ENCODE measurements around the gene HDHD2.
"Not testable (repeated sequence)": the region's sequence is repeated elsewhere in the genome, so short reads cannot be mapped to it uniquely, and the experiment has no call there.

The HDHD2 gene, protein sequence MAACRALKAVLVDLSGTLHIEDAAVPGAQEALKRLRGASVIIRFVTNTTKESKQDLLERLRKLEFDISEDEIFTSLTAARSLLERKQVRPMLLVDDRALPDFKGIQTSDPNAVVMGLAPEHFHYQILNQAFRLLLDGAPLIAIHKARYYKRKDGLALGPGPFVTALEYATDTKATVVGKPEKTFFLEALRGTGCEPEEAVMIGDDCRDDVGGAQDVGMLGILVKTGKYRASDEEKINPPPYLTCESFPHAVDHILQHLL

DNA sequence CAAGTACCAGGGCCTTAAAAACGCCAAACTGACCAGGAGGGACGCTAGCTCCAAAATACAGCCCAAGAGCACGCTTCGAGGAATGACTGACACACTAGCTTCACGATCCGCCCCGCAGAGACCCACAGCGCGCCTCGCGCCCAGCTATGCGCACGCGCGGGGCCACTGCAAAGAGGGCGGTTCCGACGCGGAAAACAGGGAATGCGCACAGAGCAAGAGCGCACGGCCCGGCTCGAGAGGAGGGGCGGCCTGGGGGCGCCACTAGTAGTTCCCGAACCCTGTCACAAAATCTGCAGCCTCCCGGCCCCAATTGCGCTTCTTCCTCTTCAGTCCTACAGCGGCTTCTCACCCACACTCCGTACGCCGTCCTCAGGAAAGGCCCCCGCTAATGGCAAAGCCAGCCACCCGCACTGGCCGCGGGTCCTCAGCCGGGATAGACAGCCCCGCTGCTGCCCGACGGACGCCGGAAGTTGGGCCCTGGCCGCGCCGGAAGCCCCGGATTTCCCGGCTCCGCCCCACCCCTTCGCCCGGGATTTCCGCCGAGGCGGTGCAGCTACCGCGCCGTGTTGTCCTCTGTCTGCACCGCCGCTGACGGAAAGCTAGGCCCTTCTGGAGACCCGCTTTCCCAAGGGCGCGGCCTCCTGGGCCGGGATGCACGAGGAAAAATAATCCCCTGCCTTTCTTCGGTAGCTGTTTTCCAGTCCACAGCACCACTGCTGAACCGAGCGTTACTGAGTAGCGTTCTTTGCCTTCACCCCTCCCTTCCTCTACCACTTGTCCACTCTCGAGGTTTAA lies at the start of gene HDHD2:
HDHD2 (minus strand) TSS at position 472 of the 795 bp plus-strand sequence. CDS start 14,061 bp downstream, outside the sequence.
- DNase-seq, result peak; percentile 71 to 80

DNA sequence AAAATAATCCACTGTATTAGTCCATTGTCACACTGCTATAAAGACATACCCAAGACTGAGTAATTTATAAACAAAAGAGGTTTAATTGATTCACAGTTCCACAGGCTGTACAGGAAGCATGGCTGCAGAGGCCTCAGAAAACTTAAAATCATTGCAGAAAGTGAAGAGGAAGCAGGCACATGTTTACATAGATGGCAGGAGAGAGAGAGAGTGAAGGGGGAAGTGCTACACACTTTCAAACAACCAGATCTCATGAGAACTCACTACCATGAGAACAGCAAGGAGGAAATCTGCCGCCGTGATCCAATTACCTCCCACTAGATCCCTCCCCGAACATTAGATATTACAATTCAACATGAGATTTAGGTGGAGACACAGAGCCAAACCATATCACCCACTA lies 45.7 kb upstream of the HDHD2 start:
- DNase-seq, result not testable (repeated sequence)

DNA sequence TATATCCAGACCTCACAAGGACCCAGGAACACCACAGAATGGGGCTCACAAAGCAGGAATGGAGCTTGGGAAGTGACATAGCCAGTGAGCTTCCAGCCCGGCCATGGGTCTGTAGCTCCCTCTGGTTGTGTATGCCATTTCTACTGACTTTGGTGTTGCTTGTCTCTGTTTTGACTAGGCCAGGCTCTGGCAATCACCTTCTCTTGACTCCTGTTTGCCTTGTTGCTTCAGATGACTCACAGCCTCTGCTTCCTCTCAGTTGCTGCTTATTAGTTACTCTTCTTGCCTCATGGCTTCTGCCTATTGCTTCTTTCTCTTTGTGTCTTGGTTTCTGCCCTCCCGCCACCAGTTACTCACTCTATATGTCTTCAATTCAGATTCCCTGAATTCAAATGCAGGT lies 41.7 kb upstream of the HDHD2 start:
- no peak for DNase-seq

DNA sequence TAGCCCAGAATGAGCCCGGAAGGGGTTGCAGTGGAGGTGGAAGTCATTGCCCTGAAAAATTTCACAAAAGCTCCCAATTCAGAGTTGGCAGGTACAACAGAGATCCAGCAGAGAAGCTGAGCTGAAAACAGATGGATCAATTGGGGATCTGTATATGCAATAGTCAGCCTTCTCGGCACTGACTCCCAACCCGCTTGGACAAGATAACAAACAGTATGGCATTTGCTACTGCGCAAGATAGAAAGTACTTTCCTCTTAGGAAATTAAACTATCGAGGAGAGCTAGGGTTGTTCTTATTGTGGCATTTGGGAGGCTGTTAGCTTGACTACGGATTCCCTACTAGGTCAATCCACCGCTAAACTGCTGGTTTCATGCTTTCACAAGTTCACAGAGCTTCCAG lies 37.4 kb upstream of the HDHD2 start:
- DNase-seq, result no peak

DNA sequence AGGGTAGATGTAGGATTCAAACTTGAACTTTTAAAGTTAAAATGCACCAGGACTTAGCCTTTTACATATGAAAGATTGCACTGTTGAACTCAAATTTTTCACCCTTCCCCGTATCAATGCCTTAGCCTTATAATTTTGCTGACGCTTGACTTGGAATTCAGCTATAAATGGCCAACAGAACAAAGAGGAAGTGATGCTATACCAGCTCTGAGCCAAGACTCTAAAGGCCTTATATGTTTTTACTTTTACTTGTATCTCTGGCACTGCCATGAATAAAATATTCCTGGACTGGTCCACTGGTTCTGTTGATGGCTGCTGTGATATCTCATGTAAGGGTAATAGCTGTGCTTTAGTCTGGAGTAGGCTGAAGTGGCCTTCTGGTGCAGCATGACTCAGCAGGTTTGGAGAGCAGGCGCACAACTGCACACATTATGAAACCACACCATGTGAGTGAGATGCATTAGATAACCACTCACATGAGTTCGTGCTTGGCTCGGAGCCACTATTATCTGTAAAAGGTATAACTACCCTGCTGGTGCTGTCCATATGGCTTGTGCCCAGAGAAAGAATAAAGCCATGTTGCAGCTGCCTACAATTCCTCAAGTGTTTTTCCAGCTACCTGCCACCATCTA lies 34.2 kb upstream of the HDHD2 start:
- peak in 1 of 2 experiments; percentile 17 for DNase-seq

DNA sequence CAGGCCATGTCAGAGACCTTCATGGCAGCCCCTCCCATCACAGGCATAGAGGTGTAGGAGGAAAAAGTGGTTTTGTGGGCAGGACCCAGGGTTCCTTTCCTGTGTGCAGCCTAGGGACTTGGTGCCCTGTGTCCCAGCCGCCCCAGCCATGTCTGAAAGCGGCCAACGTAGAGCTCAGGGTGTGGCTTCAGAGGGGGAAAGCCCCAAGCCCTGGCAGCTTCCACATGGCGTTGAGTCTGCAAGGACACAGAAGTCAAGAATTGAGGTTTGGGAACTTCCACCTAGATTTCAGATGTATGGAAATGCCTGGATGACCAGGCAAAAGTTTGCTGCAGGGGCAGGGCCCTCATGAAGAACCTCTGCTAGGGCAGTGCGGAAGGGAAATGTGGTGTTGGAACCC lies 31.9 kb upstream of the HDHD2 start:
- DNase-seq, result not testable (repeated sequence)

DNA sequence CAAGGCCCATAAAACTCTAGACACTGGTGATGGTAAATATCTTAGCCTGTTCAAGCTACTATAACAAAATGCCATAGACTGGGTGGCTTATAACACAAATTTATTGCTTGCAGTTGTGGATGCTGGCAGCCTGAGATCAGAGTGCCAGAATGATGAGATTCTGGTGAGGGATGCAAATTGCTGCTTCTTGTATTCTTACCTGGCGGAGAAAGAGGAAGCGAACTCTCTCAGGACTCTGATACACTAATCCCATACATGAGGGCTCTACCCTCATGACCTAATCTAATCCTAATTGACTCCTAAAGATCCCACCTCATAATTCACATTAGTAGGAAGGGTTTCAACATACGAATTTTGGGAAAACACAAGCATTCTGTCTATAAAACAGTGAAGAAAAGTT lies 30.5 kb upstream of the HDHD2 start:
- DNase-seq, result no peak

DNA sequence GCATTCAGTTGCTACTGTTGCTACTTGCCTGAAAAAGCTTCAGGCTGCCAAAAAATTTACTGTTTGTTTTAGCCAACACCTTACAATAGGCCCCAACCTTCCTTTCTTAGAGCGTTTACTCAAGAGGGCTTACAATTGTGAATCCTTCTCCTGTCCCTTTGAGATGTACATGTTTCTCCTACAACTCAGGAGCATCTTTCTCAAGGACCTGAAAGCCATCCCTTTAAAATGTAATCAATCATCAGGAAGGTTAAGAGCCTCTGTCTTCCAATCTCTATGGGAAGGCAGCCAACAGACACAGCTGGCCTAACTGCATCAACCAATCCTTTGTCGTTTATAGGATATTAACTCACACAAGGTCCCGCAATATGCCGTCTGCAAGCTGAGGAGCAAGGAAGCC lies 29.2 kb upstream of the HDHD2 start:
- DNase-seq, result no peak

DNA sequence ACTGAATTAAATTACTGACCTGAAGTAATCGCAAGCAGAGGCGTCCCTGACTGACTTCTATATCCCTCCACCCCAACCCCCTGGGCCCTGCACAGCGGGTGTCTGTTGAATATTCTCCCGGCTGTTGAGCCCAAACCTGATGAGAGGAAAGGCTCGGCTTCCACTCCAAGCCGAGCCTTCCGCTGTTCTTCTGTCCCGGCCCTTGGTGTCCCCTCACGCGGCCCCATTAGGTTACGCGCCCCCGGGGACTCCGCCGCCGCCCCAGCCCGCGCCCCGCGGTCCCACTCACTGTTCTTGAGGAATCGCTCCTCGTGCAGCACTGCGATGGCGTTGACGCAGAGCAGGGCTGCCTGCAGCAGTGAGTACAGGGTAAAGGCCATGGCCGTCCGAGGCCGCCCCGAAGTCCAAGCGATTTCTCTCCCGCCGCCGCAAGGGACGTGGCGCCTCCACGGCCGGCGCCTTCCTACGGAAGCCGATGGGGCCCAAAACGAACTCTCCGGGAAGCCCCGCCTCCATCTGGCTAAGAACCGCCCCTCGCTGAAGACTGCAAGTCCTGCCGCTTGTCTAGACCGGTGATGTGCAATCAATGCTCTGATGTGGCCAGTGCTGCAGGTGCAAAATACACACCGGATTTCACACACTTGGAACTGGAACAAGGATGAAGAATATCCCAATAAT lies 25.7 kb upstream of the HDHD2 start, which contains the start of gene IER3IP1:
IER3IP1 (minus strand) TSS at position 467 of the 678 bp plus-strand sequence; CDS start at position 380, 87 bp downstream.
- DNase-seq, result peak; percentile 87 to 95

DNA sequence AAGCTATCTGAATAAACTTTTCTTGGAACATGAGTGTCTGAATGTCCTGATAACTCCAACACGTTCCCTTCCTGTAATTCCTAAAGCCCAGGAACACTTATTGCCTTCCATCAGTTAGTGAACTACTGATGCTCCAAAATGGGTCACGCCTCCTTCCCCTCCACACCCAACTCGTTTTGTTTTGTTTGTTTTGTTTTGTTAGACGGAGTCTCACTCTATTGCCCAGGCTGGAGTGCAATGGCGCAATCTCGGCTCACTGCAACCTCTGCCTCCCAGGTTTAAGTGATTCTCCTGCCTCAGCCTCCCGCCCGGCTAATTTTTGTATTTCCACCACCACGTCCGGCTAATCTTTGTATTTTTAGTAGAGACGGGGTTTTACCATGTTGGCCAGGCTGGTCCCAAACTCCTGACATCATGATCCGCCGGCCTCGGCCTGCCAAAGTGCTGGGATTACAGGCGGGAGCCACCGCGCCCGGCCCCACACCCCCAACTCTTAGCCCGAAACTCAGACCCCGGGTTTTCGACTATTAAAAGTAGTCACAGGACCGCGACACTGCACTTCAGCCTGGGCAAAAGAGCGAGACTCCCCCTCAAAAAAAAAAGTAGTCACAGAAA lies 25.1 kb upstream of the HDHD2 start:
- DNase-seq, result no peak

DNA sequence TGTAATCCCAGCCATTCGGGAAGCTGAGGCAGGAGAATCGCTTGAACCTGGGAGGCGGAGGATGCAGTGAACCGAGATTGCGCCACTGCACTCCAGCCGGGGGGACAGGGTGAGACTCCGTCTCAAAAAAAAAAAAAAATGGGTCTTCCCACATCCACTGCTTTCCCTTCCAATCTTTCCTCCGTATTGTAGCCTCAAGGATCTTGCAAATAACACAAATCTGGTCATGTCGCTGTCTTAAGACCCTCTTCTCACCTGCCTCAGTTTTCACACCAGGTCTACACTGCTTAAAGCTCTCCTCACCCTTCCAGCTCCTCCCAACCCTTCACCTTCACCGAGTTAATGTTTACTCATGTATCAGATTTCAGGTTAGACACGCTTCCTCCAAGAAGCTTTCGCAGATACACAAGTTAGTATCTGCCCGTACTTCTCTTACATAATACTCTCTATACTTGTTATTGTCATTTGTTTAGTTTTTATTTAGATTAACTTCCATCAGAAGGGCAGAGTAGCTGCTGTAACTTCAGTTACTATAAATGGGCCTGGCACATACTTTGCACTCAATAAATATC lies 24.3 kb upstream of the HDHD2 start:
- DNase-seq, result no peak

DNA sequence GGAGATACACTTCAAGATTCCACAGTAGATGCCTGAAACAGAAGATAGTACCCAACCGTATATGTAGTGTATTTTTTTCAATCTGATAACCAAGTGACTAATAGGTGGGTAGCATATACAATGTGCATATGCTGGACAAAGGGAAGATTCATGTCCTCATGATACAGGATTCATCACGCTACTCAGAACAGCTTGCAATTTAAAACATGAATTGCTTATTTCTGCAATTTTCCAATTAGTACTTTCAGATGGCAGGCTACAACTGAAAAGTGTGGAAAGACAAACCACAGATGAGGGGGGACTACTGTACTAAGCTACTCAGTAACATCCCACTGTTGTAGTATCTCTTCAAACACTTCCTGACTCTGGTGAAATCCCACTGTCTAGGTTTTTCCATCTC lies 22.2 kb upstream of the HDHD2 start:
- DNase-seq, result no peak

DNA sequence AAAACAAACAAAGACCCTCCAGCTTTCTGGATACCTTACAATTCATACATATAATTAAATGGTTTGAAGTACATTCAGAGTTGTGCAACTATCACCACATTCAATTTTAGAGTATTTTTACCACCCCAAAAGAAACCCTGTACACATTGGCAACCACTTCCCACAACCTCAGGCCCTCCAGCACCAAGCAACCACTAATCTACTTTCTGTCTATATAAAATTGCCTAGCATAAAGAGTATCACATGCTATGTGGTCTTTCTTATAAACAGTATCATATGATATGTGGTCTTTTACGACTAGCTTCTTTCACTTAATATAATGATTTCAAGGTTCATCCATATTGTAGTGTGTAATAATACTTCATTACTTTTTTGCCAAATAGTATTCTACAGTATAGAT lies 18.6 kb upstream of the HDHD2 start:
- no peak for DNase-seq

DNA sequence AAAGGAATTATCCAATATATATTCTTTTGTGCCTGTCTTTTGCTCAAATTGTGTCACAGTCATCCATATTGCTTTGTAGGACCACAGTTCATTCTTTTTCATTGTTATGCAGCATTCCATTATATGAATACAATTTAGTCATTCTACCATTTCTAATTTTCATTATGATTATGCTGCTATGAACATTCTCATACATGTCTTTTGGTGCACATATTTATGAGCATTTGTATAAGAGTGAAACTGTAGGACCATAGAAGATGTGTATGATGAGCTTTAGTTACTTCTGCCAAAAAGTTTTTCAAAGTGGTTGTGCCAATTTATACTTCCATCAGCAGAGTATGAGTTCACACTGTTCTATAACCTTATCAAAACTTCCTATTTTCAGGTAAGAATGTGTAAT lies 18.2 kb upstream of the HDHD2 start:
- no peak for DNase-seq

DNA sequence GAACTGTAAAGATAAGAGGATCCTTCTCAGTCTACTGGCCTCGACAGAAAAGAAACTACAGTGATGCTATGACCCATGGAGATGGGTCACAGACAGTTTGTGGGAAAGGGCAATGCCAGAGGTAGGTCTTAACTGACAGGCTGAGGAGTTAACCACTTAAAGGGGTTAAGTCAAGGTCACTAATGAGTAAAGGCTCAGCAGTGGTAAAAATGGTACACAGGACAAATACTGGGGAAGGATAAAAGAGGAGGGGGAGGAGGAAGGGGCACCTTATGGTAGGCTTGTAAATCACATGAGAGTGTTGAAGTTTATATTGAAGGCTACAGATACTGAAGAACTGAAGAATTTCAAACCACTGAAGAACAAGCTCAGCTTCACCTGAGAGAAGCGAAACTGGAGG lies 16.0 kb upstream of the HDHD2 start:
- no peak for DNase-seq

DNA sequence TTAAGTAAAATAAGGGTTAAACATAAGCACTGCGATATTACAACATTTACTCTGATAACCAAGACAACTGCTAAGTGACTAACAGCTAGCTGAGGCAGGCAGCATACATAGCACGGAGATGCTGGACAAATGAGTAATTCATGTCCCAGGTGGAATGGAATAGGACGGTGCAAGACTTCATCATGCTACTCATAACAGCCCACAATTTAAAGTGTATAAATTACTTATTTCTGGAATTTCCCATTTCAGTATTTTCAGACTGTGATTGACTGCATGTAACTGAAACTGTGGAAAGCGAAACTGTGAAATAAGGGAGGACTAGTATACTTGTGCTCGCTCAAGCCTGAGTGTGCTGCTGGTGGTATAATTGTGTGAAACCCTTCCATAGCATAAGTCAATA lies 12.9 kb upstream of the HDHD2 start:
- no peak for DNase-seq

DNA sequence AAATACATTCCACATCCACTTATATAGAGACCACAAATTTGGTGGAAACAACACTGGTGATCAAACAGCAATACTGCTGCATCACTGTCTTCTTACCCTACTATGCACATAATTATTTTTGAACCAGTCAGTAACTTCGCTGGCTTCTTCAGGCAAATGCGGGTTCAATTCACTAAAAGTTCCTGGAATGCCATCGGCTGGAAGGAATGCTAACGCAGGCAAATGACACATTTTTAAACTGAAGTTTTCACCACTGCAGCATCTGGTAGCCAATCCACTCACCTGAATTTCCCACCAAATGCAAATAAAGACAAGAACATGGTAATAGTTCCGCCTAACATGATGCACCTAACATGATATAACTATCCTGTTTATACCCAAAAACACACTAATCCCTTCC lies 10.0 kb upstream of the HDHD2 start:
- DNase-seq, result no peak

DNA sequence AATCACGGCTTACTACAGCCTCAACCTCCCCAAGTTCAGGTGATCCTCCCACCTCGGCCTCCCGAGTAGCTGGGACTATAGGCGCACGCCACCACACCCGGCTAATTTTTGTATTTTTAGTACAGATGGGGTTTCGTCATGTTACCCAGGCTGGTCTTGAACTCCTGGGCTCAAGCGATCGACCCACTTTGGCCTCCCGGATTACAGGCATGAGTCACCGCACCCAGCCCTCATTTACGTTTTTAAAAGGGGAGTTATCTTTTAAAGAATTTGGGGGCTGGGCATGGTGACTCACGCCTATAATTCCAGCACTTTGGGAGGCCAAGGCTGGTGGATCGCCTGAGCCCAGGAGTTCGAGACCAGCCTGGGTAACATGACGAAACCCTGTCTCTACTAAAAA lies 8.1 kb upstream of the HDHD2 start:
- DNase-seq, result not testable (repeated sequence)

DNA sequence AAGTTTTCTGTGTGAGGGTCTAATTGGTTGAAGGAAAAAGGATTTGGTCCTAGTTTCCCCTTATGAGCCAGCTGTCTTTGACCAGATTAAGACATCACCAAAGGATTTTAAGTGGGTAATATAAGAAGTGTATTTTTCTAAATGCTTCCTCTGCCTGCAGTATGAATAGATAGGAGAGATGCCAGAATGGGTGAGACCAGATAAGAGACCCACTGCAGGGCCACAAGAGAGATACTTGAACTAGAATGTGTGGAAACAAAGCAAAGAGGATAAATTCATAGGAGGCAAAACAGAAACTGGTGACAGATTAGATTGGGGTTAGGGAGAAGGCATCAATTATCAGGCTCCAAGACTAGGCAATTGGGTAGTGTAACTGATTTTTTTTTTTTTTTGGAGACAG lies 1.1 kb upstream of the HDHD2 start:
- DNase-seq, result no peak

DNA sequence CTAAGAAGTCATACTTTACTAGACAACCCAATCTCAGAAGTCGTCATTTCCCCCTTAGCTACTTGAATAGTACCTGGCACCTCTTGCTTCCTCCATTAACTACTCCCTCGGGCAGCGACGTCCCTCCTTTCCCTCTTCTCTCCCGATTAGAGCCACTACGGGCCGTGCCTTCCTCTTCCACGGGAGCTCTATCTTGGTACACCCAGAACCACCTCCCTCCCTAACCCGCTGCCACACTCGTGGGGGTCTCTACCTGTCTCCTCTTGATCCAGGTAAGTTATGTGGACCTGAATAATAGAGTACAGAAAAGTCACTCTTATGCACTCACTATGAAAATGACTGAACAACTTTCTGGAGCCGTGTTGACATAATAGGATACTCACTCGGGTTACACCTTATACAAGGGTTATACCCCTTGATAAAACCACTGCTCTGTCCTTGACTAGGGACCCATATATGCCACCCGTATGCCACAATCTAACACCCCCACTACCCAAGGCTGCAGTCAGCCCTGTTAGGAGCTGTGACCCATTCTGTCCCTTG lies 595 bp upstream of the HDHD2 start:
- no peak for DNase-seq

DNA sequence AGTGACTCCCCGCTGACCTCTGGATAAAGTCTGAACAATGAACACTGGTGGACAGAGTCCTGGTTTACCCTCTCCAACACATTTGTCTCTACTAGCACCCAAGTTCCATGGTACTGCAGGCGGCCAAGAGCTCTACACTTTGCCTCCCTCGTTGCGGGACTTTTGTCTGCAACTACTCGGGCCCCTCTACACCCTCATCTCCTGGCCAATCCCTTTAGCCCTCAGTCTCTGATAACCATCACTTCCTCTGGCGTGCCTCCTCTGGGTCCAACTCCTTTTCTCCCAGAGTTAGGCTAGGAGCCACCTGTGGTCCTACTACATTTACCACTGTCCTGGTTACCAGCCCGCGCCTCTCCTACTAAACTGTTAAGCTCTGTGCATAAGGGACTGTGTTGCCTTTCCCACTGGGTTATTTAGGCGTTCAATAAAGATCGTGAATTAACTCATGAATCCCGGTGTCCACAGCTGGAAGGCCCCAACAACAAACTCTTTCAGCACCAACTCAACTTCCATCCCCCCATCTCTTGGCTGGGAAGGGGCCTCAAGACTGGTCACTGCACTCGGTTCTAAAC lies 757 bp downstream of the HDHD2 start:
- no peak for DNase-seq

DNA sequence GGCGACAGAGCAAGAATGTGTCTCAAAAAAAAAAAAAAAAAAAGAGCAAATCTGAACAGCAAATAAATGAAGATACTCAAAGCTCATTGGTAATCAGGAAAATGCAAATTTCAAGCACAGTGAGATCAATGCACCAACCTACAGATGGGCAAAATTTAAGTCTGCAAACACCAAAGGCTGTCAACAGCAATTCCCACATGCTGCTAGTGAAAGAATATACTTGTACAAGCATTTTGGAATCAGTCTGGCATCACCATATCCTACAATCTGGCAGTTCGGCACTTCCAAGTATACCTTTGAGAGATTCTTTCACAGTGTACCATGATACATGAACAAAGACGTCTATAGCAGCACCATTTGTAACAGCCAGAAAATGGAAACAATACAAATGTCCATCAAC lies 4.1 kb downstream of the HDHD2 start:
- DNase-seq, result no peak

Measured in NCI-H1930 (cell line).